DMS79 treated with DMSO at 0.1 percent for 48 hours (cell line): Measurements from ENCODE around the gene LTA.

Experiments used
- DNase-seq: peaks from one replicate; lab custom pipeline; 2025; lab: John Stamatoyannopoulos, UW

The LTA gene

GRCh38 chr6:31569861-31570536 lies 2.1 kb upstream of the LTA start:
- DNase-seq: no peak

GRCh38 chr6:31573239-31574105 lies 1.4 kb downstream of the LTA start:
- DNase-seq: no peak

GRCh38 chr6:31574106-31575061 lies 2.3 kb downstream of the LTA start:
- DNase-seq: no peak

- peak; percentile 6 for DNase-seq
Observed at GRCh38 chr6:31575335-31575901, 3.3 kb downstream of the LTA start, which contains the start of gene TNF. Gene TNF (plus strand): TSS chr6:31575565. CDS start chr6:31575742, 177 bp downstream.

GRCh38 chr6:31575952-31576685 lies 4.0 kb downstream of the LTA start:
- peak; percentile 12 for DNase-seq

DNA sequence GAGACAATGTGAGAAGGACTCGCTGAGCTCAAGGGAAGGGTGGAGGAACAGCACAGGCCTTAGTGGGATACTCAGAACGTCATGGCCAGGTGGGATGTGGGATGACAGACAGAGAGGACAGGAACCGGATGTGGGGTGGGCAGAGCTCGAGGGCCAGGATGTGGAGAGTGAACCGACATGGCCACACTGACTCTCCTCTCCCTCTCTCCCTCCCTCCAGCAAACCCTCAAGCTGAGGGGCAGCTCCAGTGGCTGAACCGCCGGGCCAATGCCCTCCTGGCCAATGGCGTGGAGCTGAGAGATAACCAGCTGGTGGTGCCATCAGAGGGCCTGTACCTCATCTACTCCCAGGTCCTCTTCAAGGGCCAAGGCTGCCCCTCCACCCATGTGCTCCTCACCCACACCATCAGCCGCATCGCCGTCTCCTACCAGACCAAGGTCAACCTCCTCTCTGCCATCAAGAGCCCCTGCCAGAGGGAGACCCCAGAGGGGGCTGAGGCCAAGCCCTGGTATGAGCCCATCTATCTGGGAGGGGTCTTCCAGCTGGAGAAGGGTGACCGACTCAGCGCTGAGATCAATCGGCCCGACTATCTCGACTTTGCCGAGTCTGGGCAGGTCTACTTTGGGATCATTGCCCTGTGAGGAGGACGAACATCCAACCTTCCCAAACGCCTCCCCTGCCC lies 4.9 kb downstream of the LTA start:
- no peak for DNase-seq

- no peak for DNase-seq
Observed at GRCh38 chr6:31577579-31577966, 5.5 kb downstream of the LTA start.

- no peak for DNase-seq
Observed at GRCh38 chr6:31578184-31579118, 6.4 kb downstream of the LTA start.

DNA sequence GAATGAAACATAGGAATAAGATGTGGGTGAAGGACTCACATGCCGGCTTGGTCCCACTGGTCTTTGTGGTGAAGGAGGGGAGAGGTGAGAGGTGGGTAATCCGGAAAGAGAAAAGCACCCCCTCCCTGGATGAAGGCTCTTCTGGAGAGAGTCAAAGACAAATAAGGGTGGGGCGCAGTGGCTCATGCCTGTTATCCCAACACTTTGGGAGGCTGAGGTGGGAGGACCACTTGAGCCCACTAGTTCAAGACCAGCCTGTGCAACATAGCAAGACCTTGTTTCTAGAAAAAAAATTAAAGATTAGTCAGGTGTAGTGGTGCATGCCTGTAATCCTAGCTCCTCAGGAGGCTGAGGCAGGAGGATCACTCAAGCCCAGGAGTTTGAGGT lies 7.0 kb downstream of the LTA start:
- DNase-seq: no peak

- DNase-seq: no peak
Observed at GRCh38 chr6:31579546-31580437, 7.7 kb downstream of the LTA start.

DNA sequence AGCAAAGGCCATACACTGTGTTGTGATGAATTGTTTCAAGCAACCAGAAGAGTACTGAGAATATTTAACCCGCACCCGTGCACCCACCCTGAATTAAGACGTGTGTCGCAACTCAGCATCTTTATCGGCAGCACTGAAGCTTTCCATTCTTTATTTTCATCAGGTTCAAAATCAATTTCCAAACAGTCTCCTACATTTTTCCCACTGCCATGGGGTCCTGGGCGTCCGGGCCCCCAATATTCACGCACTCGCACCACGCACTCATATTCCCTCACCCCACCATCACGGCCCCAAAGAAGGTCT lies 8.3 kb downstream of the LTA start:
- DNase-seq: no peak

GRCh38 chr6:31580807-31581433 lies 8.8 kb downstream of the LTA start:
- DNase-seq: peak; percentile 60

GRCh38 chr6:31581434-31582229 lies 9.5 kb downstream of the LTA start:
- no peak for DNase-seq

GRCh38 chr6:31582230-31582643 lies 10.1 kb downstream of the LTA start, which contains the start of gene LTB:
Gene LTB (minus strand): TSS chr6:31582424. CDS start chr6:31582417, 7 bp downstream.
- DNase-seq: no peak

GRCh38 chr6:31585491-31585890 lies 13.4 kb downstream of the LTA start:
- DNase-seq: no peak

DNA sequence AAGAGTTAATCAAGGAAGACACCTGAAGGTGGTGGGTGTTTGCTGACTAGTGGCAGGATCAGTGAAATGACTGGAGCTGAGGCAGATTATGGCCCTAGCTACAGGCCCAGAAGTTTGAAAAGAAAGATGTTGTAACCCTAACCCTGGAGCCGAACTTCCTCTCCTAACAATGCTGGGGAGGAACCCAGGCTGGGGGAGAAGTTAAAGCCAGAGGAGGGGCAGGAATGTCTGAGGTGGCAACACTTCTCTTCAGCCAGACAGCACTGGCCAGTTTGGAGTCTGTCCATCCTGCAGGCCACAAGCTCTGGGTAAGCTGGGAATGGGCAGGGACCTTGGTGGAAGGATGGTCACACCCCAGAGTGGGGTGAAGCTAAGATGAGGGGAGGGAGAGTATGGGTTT lies 13.9 kb downstream of the LTA start, which contains the start of gene LST1:
TSS of gene LST1 (plus strand) at position 270 of the 400 bp plus-strand sequence. CDS start 1,023 bp downstream, outside the sequence.
- no peak for DNase-seq
